ENCODE measurements around the gene SERINC2. TPM values are rescaled to one million over a fixed set of nuclear protein-coding genes. Genes with fewer than 3 reads are reported as not detected.
A peak's percentile ranks its signal among the peaks of the same experiment; 100 is the strongest.

The SERINC2 gene
- total RNA-seq, 1 donor from 2014 or later, result 237 TPM

DNA sequence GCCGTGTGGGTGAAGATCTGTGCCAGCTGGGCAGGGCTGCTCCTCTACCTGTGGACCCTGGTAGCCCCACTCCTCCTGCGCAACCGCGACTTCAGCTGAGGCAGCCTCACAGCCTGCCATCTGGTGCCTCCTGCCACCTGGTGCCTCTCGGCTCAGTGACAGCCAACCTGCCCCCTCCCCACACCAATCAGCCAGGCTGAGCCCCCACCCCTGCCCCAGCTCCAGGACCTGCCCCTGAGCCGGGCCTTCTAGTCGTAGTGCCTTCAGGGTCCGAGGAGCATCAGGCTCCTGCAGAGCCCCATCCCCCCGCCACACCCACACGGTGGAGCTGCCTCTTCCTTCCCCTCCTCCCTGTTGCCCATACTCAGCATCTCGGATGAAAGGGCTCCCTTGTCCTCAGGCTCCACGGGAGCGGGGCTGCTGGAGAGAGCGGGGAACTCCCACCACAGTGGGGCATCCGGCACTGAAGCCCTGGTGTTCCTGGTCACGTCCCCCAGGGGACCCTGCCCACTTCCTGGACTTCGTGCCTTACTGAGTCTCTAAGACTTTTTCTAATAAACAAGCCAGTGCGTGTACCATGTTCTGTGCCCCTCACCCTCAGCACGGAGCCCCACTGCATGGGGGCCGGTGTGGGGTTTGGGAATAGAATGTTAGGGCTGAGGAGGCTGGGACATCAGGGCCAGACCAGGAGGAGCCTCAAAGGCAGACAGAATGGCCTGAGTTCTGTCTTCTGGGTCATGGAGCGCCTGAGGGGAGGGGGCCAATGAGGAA, 21.3 kb downstream of the SERINC2 start:
- DNase-seq (ENCODE audit: low spot score), result peak; percentile 43

DNA sequence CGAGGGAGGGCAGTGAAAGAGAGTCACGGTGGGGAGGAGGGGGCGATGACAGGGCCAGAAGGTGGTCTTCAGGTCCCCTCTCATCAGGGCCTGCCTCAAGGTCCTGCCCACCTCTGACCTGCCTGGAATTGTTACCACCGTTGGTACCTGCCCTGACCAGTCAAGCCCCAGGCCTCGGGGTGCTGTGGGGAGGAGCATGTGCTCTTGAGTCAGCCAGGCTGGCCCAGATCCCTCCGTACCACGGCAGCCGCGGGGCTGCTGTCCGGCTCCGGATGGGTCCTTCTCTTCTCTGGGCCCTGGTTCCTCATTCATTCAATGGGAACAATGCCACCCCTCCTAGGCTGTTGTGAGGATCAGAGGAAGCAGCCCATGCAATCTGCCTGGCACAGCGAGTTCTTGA, 22.0 kb downstream of the SERINC2 start:
- peak; percentile 50 for DNase-seq (ENCODE audit: low spot score)

DNA sequence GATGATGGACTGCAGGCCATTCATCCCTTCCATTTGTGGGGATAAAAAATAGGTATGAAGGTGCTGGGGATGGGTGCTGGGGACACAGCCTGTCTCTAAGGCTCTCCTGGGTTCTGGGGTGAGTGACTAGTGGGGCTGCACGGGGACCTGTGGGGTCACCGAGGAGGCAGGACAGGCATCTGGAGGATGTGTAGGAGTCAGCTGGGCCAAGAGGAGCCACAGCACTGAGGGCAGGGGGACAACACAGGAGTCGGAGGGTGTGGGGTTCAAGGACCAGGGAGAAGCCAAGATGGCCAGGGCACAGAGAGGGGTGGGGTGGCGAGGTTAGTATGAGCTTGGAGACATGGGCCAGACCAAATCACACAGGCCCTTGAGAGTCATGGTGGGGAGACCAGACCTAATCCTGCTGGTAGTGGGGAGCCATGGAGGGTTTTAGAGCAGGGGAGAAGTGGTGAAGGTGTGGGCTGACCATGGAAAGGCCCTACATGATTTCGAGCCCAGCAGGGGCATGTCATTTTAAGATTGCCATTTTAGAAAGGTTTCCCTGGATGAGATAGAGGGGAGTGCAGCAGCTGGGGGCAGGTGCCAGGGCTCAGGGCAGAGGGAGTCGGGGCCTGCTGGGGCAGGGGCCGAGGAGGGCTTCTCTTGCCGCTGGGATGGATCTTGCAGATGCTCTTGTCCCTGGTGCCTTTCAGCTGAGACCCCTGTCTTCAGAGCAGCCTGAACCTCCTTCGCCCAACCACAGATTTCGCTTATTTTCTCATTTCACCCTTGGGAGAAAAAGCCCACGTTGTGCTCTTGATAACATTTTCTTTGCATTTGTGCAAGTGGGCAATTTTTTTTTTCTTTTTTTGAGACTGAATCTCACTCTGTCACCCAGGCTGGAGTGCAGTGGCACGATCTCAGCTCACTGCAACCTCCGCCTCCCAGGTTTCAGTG, 22.7 kb downstream of the SERINC2 start:
- peak; percentile 44 for DNase-seq (ENCODE audit: low spot score)

DNA sequence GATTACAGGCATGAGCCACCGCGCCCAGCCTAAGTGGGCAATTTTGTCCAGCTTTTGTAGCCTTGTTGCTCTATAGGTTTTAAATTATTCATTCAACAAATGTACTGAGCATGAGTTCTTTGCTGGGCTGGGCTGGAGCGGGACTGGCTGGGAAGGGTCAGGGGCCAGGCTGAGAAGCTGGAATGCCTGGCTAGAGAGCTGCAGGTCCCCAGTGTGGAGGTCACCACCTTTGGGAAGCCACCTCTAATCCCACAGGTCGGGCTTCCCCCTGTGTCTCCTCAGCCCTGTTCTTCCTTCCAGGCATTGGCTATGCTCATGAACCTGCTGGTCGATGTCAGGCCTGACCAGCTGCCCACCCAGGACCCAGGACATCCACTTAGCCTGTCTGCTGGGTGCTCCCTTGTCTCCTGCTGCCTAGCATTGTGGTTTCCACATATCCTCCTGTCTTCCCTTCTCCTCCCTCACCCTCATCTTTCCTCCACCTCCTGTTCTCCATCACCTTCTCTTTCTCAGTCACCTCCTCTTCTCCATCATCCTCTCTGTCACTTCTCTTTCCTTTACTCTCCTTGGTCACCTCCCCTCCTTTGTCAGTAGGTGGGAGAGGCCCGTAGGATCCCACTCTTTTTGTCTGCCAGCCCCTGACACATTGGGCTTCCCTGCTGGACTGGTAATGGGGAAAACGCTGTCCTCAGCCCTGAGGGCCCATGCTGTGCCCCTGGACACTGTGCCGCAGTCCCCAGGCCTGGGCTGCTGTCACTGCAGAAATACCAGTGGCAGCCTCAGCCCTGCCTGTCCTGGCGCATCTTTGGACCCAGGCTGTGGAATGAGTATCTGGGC, 23.8 kb downstream of the SERINC2 start:
- no peak for DNase-seq (ENCODE audit: low spot score)

DNA sequence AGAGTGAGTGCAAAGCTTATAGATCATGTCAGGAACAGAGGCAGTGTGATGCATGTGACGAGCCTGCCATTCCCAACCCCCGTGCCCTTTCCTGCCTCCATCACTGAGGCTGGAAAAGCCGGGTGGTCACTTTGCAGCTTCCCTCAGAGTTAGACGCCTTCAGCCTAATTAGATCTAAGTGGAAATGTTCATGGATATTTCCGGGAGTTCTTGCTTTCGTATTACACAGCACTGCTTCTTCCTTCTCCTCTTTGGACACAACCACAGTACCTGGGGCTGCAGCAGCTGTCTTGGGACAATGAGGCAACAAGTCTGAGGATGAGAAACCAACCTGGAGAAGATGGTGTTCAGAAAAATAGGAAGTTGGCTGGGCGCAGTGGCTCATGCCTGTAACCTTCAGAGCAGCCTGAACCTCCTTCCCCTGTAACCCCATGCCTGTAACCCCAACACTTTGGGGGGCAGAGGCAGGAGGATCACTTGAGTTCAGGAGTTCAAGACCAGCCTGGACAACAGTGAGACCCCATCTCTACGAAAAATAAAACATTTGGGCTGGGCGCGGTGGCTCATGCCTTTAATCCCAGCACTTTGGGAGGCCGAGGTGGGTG, 24.5 kb downstream of the SERINC2 start:
- no peak for DNase-seq (ENCODE audit: low spot score)

DNA sequence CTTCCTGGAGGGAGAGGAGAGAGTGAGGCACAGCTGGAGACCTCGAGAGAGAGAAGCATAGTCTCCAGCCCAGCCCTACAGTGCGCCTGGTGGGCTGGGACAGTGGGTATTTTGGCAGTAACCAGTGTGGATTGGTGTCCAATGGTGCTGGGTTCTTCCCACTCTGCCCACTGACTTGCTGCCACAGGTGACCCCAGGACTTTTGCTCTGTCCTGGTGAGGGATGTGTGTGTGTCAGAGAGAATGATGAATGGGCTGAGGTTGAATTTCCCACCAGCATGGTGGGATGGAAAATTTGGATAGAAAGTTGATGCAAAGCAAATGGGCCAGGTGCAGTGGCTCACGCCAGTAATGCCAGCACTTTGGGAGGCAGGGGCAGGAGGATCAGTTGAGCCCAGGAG, 26.3 kb downstream of the SERINC2 start:
- no peak for DNase-seq (ENCODE audit: low spot score)

DNA sequence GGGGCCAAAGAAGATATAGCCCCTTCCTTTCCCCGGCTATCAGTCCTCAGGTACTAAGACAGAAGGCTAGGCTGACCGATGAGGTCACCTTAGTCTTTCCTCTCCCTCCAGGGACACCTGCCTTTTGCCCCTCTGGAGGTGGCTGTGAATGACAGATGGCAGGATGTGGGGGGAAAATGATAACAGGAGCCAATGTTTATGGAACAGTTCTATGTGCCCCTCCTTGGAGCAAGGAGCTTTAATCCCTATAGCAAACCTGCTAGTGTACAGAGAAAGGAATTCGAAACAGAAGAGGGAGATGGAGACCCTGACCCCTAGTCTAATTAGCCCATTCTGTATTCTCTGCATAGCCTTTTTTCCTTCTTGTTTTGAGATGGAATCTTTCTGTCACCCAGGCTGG, 28.1 kb downstream of the SERINC2 start:
- DNase-seq (ENCODE audit: low spot score), result no peak

DNA sequence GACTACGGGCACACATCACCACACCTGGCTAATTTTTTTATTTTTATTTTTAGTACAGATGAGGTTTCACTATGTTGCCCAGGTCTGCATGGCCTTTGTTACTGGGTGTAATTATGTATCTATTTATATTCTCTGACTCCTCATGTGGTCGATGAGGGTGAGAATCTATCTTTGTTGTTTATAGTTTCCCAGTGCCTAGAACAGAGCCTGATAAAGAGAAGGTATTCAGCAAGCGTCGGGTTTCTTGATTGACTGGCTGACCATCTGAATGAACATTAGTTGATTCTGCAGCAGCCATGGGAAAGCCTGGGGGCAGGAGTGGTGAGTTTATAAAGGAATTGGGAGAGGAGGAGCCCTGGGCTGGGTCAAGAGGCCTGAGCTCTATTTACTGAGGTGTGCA, 28.5 kb downstream of the SERINC2 start:
- no peak for DNase-seq (ENCODE audit: low spot score)

DNA sequence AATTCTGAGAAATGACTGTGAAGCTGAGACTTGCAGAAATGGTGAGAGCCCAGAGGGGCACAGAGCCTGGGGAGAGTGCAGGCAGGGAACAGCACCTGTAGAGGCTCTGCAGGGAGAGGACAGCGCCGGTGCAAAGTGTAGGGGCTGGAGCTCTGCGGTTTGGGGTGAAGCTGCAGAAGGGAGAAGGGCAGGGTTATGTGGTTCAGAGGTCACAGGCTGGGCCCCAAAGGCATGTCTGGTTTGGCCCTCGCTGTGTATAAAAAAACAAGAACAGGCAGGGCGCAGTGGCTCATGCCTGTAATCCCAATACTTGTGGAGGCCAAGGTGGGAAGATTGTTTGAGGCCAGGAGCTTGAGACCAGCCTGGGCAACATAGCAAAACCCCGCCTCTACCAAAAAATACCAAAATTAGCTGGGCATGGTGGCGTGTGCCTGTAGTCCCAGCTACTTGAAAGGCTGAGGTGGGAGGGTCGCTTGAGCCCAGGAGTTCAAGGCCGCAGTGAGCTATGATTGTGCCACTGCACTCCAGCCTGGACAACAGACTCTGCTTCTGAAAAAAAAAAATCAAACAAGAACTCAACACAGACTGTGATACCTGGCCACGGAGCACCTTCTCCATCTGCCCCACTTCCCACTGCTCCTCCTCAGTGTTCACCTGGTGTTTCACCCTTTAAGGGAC, 29.1 kb downstream of the SERINC2 start:
- DNase-seq (ENCODE audit: low spot score), result no peak

DNA sequence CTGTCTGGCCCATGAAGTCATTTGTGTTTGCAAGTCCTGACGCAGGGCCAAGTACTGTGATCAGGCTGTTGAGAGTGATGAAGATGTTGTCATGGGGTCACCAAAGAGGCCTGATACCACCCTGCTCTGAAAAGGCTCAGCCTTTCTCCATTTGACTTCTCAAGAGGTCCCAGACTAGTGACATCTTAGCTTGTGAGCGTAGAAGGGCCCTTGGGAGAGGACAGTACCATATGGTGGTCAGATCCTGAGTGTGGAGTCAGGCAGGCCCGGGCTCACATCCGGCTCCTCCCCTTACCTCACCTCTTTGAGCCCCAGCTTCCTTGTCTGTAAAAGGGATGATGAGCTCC, 29.6 kb downstream of the SERINC2 start:
- no peak for DNase-seq (ENCODE audit: low spot score)

DNA sequence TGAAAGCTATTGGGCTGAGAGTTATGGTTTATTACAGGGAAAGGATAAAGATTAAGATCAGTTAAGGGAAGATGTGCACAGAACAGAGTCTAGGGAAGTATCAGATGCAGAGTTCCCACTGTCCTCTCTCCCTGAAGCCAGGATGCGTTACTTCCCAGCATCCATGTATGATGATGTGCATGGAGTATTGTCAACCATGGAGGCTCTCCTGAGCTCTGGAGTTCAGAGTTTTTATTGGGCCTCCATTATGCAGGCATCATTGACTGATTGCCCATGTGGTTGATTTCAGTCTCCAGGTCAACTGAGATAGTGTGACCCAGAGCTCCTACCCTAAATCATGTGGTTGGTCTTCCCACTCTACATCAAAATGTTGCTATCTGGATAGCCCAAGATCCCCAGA, 30.7 kb downstream of the SERINC2 start:
- no peak for DNase-seq (ENCODE audit: low spot score)

DNA sequence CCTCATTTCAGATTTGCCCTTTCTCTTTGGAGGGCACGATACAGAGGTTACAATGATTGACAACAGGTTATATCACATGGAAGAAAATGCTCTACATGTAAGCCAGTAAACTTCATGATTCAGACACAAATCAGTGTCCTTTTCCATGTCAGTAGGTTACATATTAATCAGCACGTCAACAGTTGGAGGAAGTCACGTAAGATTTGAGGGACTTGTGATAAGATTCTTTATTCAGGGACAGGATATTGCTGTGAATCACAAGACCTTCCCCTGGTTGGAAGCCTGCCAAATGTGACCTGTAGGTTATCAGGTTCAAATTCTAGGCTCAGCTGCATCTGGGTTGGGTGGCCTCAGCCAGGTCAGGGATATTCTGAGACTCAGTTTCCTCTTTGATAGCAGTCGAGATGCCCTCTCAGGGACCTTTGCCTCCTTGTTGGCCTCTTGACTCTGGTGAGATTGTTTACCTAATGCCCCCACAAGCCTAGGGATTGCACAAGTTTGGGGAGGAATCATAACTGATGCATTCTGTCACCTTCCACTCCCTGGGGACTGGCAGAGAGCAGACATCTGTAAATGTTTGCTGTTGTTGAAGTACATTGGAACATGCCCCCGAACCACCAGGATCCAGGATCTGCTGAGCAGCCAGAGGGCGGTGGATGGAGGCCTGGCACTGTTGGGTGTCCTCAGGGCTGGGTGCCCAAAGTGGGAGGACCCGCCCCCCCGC, 31.9 kb downstream of the SERINC2 start:
- peak; percentile 87 for DNase-seq (ENCODE audit: low spot score)

DNA sequence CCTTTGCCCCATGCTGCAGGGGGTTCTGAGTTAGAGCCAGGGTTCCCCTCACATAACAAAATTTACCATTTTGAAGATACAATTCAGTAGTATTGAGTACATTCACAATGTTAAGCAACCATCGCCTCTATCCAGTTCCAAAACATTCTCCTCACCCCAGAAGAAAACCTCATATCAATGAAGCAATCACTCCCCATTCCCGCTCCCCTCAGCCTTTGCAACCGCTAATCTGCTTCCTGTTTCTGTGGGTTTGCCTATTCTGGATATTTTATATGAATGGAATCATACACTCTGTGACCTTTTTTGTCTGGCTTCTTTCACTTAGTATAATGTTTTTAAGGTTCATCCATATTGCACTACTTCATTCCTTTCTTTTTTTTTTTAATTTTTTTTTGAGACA, 32.9 kb downstream of the SERINC2 start:
- DNase-seq (ENCODE audit: low spot score), result no peak

DNA sequence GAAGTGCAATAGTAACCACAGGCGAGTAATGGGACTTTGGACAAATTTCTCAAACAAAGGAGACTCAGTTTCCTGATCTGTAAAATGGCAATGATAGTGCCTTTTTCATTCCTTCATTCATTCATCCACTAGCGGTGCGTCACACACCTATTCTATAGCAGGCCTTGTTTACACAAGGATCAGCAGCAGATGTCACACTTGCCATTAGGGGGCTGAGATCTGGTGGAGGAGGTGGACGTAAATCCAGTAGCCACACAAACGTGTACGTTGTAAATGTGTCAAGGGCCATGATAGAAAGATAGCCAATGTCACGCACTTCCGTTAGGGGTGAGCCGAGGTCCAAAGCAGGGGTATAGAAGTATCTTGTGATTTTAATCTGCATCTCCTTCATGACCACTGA, 34.2 kb downstream of the SERINC2 start:
- no peak for DNase-seq (ENCODE audit: low spot score)

DNA sequence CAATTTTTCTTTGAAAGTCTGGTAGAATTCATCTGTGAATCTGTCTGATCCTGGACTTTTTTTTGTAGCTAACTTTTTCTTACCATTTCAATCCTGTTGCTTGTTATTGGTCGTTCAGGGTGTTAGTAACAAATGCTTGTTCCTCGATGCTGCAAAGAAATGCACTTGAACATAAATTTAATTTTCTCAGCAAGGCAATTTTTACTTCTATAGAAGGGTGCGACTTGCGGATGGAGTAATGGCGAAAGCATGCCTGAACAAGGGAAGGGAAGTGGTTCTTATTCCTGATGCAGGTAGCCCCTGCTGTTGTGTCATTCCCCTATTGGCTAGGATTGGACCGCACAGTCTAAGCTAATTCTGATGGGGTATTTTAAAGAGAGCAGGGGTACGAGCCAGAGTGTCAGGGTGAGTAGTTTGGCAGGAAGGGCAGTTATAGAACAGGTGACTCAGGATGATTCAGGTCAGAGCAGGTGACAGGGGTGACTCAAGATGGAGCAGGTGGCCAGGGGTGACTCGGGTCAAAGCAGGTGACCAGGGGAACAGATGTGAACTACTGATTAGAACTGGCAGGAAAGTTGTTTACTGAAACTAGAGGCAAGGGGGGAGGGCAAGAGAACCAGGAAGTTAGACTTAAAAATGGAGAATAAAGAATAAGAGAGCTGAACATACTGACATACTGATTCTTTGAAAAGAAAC, 40.5 kb downstream of the SERINC2 start:
- no peak for DNase-seq (ENCODE audit: low spot score)

DNA sequence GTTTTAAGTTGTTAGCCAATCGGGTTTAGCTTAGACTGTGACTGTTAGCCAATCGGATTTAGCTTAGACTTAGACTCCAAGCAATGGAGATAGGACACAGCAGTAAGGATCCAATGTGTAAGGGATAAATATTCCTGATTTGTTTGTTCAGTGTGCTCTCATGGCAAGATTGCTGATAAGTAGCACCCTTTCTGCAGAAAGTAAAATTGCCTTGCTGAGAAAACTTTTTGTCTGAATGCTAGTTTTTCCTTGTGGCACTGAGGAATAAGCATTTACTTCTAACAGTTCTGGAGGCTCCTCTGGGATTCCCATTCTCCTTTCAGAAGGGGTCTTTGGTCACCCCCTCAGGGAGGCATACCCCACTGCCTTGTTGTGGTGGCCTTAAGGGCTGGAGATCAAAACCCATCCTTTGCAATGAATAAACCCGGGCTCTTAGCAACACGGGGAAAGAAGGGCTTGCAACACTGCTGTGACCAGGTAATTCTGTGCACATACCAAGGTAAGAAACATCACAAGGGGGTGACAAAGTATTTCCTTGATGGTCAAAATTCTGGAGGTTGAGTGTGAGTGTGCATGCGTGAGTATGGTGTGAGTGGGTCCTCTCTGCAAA, 45.4 kb downstream of the SERINC2 start:
- no peak for DNase-seq (ENCODE audit: low spot score)

DNA sequence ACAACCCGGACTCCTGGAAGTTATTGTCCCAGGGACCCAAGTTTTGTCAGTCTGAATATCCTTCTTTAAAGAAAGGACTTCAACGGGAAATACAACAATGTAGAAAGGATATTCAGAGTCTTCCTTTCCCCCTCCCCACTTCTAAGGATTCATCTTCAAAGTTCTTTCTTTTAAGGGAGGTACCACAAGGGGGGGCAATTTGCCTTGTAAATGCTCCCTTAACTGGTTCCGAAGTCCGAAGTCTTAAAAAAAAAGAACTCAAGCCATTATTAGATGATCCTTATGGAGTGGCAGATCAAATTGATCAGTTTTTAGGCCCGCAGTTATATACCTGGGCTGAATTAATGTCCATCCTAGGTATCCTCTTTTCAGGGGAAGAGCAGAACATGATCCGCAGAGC, 47.0 kb downstream of the SERINC2 start:
- DNase-seq (ENCODE audit: low spot score), result no peak

DNA sequence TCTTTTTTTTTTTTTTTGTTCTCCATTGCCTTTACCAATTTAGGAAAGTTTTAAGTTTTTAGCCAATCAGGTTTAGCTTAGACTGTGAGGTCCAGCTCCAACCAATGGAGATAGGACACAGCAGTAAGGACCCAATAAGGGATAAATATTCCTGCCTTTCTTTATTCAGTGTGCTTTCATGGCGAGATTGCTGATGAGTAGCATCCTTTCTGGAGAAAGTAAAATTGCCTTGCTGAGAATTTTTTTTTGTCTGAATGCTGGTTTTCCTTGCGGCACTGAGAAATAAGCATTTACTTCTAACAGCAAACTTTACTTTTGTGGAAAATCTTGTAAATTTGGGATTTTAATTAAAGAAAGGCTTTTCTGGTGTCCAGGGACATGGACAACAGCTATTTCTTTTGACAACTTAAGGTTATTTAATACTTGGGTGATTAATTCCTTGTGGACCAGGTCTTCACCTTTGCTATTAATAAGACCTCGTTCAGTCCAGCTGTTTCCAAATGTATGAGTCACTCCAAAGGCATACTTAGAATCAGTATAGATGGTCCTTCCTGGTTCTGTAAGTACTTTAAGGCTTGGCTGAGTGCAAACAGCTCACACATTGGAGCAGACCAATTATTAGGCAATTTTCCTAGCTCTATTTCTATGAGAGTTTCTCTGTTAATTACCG, 54.1 kb downstream of the SERINC2 start:
- DNase-seq (ENCODE audit: low spot score), result no peak

DNA sequence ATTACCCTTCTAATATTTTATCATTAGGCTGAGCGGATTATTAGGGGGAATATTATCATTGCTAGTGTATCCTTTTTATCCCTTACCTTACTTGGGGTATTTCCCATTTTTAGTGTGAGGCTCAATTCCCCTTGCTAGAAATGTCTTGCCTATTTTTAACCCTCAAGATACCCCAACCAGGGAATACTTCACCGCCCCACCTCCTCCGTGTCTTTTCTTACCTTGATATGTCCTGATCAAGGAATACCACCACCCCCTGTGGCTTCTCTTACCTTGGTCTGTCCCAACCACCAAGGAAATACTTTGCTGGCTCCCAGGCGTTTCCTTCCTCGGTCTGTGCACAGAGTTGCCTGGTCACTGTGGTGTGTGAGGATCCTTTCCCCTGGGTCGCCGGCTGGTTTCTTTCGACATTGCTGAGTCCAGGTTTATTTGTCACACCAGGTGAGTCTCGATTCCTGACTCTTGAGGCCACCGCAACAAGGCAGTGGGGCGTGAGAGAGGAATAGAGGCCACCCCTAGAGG, 57.8 kb downstream of the SERINC2 start:
- no peak for DNase-seq (ENCODE audit: low spot score)
